MM.1S (cell line): ENCODE data around the gene MRPL51.

Source experiments
- DNase-seq: peaks from one replicate; pipeline ENCODE4 v3.0.0-alpha.2; 2015
- H2AFZ ChIP-seq: fragments of 300-600 bp; sonication (generic); 2 replicates; pipeline ENCODE4 v1.6.0; 2016; ENCODE audit warnings: antibody characterized with exemption, low read length
- H3F3A ChIP-seq: fragments of 300-600 bp; sonication (generic); 2 replicates; pipeline ENCODE4 v1.6.1; 2016; ENCODE audit warnings: mild to moderate bottlenecking, antibody characterized with exemption, low read length, moderate library complexity, mixed read lengths; ENCODE audit not compliant: insufficient read depth
- H3K27ac ChIP-seq: fragments of 300-600 bp; sonication (generic); 2 replicates; pipeline ENCODE4 v1.5.1; 2016; ENCODE audit warnings: mild to moderate bottlenecking, low read length
- H3K27me3 ChIP-seq: fragments of 300-600 bp; sonication (generic); replicated peaks from 2 replicates; pipeline ENCODE4 v1.6.0; 2016; ENCODE audit warnings: low read length; ENCODE audit not compliant: insufficient read depth
- H3K36me3 ChIP-seq: fragments of 300-600 bp; sonication (generic); replicated peaks from 2 replicates; pipeline ENCODE4 v1.6.1; 2016; ENCODE audit warnings: mild to moderate bottlenecking, low read length, mixed read lengths; ENCODE audit not compliant: insufficient read depth
- H3K4me1 ChIP-seq: fragments of 300-600 bp; sonication (generic); 2 replicates; pipeline ENCODE4 v1.6.1; 2016; ENCODE audit warnings: low read length, mixed read lengths
- H3K4me2 ChIP-seq: fragments of 300-600 bp; sonication (generic); 2 replicates; pipeline ENCODE4 v1.6.0; 2016; ENCODE audit warnings: low read depth, low read length
- H3K4me3 ChIP-seq: fragments of 300-600 bp; sonication (generic); 2 replicates; pipeline ENCODE4 v1.5.1; 2016; ENCODE audit warnings: low read length, mixed read lengths
- H3K79me2 ChIP-seq: fragments of 300-600 bp; sonication (generic); 2 replicates; pipeline ENCODE4 v1.6.1; 2016; ENCODE audit warnings: mixed run types, low read length, mixed read lengths
- H3K9ac ChIP-seq: fragments of 300-600 bp; sonication (generic); 2 replicates; pipeline ENCODE4 v1.6.1; 2016; ENCODE audit warnings: low read length, mixed read lengths
- H3K9me2 ChIP-seq: fragments of 300-600 bp; sonication (generic); replicated peaks from 2 replicates; pipeline ENCODE4 v1.6.1; 2016; ENCODE audit warnings: mild to moderate bottlenecking, low read length, mixed read lengths; ENCODE audit not compliant: insufficient read depth
- H3K9me3 ChIP-seq: fragments of 300-600 bp; sonication (generic); replicated peaks from 2 replicates; pipeline ENCODE4 v1.6.1; 2016; ENCODE audit warnings: mild to moderate bottlenecking, low read length, mixed read lengths; ENCODE audit not compliant: insufficient read depth
- H4K20me1 ChIP-seq: fragments of 300-600 bp; sonication (generic); 2 replicates; pipeline ENCODE4 v1.6.1; 2016; ENCODE audit warnings: mild to moderate bottlenecking, low read length, moderate library complexity, mixed read lengths; ENCODE audit not compliant: insufficient read depth
- EZH2 ChIP-seq: fragments of 300-600 bp; sonication (generic); optimal IDR thresholded peaks from 2 replicates; pipeline ENCODE3; 2017; ENCODE audit warnings: low read depth, mild to moderate bottlenecking, antibody characterized with exemption, low read length, mixed read lengths
- EZH2phosphoT487 ChIP-seq: fragments of 300-600 bp; sonication (generic); IDR thresholded peaks from 2 replicates; pipeline ENCODE4 v1.6.1; 2018; ENCODE audit warnings: antibody characterized with exemption, low read length
- TF ChIP-seq, protein P1 (sequence below): fragments of 300-600 bp; sonication (generic); IDR thresholded peaks from 2 replicates; pipeline ENCODE4 v1.5.1; 2016; ENCODE audit warnings: antibody characterized with exemption, low read length, mixed read lengths

The MRPL51 gene

DNA sequence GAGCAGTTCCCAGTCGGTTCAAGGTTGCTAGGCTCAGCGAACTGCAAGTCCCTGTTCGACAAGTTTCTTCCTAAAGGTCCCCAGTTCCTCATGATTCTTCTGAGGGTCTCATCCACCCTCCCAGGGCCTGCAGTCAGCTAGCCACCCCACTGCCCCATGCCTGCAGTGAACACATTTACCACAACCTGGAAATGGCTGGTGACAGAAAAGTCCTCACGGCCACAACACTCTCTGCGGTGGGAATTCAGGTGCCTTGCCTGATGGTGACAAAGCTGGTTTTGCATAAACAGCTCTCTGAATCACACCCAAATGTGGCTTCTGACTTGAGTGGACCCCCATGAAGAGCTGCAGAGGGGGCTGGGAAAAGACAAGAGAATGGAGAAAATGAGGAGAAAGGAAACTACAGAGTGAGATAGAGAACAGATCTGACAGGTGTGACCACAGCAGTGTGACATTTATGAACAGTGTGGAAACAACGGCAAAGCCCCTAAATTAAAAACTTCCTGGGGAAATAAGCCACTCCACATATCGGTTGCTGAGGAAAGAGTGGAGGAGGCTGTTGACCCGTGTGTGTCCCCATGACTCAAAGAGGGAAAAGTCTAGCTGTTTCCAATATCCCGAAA is 49.6 kb downstream of the MRPL51 start:
- Histone ChIP-seq H2AFZ (peak overlapping the region; percentile 24), H3K4me1 (peaks cover 41% of the 10 kb centered on the region), H3K4me3 (no peak overlapping the region; the same call in 1 of the 2 replicates), H3K4me2 (peak overlapping the region; percentile 41; the same call in 1 of the 2 replicates), H3F3A (peaks cover 22% of the 10 kb centered on the region), H3K36me3 (no peaks in the 10 kb centered on the region), H3K27me3 (no peaks in the 10 kb centered on the region), H3K79me2 (no peaks in the 10 kb centered on the region), H3K9me3 (no peaks in the 10 kb centered on the region), H3K9me2 (no peaks in the 10 kb centered on the region), H3K9ac (peak overlapping the region; percentile 6; the same call in 1 of the 2 replicates), H3K27ac (peak overlapping the region; percentile 27; the same call in 1 of the 2 replicates), H4K20me1 (no peaks in the 10 kb centered on the region)
- peak; percentile 27 for DNase-seq
- no peak for TF ChIP-seq EZH2phosphoT487
- TF ChIP-seq EZH2: no peak
- TF ChIP-seq, protein P1, sequence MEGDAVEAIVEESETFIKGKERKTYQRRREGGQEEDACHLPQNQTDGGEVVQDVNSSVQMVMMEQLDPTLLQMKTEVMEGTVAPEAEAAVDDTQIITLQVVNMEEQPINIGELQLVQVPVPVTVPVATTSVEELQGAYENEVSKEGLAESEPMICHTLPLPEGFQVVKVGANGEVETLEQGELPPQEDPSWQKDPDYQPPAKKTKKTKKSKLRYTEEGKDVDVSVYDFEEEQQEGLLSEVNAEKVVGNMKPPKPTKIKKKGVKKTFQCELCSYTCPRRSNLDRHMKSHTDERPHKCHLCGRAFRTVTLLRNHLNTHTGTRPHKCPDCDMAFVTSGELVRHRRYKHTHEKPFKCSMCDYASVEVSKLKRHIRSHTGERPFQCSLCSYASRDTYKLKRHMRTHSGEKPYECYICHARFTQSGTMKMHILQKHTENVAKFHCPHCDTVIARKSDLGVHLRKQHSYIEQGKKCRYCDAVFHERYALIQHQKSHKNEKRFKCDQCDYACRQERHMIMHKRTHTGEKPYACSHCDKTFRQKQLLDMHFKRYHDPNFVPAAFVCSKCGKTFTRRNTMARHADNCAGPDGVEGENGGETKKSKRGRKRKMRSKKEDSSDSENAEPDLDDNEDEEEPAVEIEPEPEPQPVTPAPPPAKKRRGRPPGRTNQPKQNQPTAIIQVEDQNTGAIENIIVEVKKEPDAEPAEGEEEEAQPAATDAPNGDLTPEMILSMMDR: no peak

DNA sequence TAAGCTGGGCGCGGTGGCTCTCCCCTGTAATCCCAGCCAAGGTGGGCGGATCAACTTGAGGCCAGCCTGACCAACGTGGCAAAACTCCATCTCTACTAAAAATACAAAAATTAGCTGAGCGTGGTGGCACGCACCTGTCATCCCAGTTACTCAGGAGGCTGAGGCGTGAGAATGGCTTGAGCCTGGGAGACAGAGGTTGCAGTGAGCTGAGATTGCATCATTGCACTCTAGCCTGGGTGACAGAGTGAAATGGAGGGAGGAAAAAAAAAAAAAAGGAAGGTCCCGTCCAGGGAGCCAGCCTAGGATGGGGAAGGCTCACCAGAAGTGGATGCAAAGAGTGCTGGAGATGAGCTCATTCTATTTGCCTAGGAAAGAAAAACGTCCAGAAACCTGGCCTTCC is 50.2 kb downstream of the MRPL51 start:
- Histone ChIP-seq H3K79me2 (no peaks in the 10 kb centered on the region), H3K9me3 (no peaks in the 10 kb centered on the region), H3K27ac (peak overlapping the region; percentile 27; the same call in 1 of the 2 replicates), H2AFZ (peak overlapping the region; percentile 24), H3K4me3 (no peak overlapping the region), H3K27me3 (no peaks in the 10 kb centered on the region), H3K9ac (peak overlapping the region; percentile 6; the same call in 1 of the 2 replicates), H4K20me1 (no peaks in the 10 kb centered on the region), H3K9me2 (no peaks in the 10 kb centered on the region), H3F3A (peaks cover 22% of the 10 kb centered on the region), H3K4me1 (peaks cover 37% of the 10 kb centered on the region), H3K36me3 (no peaks in the 10 kb centered on the region), H3K4me2 (peak overlapping the region; percentile 41; the same call in 1 of the 2 replicates)
- no peak for DNase-seq
- TF ChIP-seq EZH2phosphoT487: no peak
- TF ChIP-seq, protein P1: no peak
- no peak for TF ChIP-seq EZH2
